ENCODE measurements around the gene SERPINB8.
"Not testable (repeated sequence)": the region's sequence is repeated elsewhere in the genome, so short reads cannot be mapped to it uniquely, and the experiment has no call there.

Gene SERPINB8, protein sequence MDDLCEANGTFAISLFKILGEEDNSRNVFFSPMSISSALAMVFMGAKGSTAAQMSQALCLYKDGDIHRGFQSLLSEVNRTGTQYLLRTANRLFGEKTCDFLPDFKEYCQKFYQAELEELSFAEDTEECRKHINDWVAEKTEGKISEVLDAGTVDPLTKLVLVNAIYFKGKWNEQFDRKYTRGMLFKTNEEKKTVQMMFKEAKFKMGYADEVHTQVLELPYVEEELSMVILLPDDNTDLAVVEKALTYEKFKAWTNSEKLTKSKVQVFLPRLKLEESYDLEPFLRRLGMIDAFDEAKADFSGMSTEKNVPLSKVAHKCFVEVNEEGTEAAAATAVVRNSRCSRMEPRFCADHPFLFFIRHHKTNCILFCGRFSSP

DNA sequence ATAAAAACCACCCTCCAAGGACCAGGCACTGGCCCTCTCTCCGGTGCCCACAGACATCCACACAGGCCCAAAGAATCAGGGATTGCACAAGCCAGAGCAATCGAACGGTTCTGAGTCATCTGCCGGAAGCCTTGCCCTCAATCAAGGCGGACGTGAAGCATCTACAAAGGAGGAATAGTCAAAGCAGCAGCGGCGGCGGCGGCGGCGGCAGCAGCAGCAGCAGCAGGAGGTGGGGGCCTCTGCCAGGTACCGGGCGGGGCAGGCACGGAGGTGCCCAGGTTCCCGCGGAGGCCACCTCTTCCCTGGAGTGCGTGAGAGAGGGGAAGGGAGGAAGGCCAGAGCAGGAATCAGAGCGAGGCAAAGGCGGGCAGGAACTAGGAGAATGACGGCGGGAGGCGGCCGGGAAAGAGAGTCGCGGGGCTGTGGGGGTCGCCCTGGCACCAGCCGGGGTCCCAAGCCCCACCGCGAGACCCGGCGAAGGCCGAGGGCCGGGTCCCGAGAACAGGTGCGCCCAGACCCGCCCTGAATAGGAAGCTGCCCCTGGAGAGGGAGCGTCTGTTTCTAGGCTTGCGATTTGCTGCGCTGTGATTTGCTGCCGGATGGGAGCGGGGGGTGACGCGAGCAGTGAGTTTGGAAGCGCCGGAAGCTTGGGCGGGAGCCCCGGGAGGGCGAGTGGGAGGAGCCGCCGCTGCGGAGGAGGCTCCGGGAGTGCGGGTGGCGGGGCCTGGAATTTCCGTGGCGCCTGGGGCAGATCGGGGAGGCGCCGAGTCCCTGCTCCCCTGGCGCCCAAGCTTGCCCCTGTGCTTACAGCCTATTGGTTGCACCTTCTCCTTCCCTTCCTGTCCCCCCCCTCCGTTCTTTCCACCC lies at the start of gene SERPINB8:
Gene SERPINB8, plus strand, starts transcription at position 140 of the 867 bp plus-strand sequence. CDS start 8,228 bp downstream, outside the sequence.
- FAIRE-seq: no peak
- DNase-seq (ENCODE audit: insufficient read length, low spot score): peak; percentile 68

DNA sequence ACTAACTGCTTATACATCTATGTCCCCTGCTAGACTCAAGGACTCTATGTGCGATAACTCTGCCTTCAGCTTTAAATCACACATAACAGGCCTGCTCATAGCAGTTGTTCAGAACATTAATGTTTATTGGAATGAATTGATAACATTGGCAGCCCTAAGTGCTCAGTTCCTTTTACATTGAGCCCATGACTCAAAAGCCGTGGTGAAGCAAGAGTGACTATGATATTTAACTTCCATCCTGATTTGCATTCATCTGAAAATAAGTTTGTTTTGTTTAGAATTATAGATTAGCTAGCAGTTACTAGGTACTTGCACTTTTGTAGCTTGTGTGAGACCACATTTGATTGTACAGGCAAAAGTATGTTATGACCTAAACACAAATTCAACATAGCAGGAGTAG lies 47.8 kb upstream of the SERPINB8 start:
- DNase-seq (ENCODE audit: insufficient read length, low spot score) (no peak), FAIRE-seq (no peak)

DNA sequence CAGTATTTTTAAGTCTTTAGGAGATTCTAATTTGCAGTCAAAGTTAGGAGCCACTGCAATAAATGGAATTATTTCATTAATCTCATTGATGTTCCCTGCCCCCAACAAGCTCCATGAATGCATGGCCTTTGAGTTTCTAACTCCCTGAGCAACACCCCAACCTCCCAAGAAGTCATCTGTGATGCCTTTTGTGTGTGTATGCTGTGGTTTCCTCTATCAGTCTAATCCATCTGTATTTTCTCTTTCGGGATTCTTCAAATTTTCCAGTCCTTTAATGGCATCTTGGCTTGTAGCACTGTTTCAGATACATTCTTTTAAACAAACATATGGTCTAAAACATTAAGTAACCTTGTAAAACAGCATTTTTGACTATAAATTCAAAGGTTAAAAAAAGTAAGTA lies 45.3 kb upstream of the SERPINB8 start:
- peak; percentile 3 for DNase-seq (ENCODE audit: insufficient read length, low spot score)
- FAIRE-seq: no peak

DNA sequence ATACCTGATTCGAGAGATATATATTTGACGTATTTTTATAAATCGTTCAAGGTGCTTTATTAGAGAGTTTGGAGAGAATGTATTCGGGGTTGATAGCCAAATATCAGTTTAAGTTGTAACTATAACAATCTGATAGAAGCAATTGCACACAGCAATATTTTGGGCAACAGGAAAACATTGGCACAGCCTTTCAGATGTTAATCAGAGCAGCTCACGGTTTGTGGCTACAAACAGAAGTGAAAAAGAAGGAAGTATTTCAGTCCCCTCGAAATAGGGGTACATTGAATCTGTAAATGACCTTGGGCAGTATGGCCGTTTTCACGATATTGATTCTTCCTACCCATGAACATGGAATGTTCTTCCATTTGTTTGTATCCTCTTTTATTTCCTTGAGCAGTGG lies 41.5 kb upstream of the SERPINB8 start:
- no peak for FAIRE-seq

DNA sequence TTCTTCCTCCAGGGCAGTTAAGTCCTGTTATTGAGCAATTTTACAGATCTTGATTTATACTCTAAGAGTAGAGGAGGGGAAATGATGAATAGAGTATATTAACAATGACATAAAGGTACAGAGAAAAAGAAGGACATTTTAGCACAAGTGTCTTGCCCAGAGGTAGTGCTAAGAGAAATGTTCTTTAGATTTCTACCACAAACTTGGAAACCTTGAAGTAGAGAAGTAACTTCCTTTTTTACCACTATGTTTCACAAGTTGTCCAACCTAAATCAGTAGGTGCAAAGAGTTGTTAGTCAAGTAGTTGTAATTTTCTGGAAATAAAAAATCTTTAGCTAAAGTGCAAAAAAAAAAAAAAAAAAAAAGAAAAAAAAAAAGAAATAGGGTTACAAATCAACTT lies 40.5 kb upstream of the SERPINB8 start:
- DNase-seq (ENCODE audit: insufficient read length, low spot score); FAIRE-seq: not testable (repeated sequence)

More for the DNA sequence above, 41.5 kb upstream of the SERPINB8 start:
- no peak for DNase-seq (ENCODE audit: insufficient read length, low spot score)

DNA sequence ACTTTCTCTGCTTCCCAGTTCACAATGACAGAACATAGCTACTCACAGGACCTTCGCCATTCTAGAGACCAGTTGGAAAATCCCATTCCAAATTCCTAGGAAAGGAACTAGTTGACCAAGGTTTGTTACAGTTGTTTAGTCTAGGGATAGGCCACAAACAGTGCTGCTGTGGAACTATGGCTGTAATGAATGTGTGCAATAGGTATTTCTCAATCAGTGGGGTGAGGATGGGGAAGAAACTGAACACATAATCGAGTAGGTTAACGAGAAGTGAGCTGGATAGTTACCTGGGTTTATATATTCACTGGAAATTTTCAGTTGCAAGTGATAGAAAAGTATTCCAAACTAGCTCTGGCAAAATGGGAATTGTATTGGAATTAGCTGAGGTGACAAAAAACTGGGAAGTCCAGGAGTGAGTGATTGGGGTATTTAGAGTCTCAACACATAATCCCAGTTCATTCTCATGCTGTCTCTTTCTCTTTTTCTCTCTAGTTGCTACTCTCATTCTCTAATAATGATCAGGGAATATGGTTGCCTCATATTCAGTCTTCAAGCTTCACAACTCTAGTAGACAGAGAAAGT lies 39.0 kb upstream of the SERPINB8 start:
- no peak for FAIRE-seq
- DNase-seq (ENCODE audit: insufficient read length, low spot score): no peak

DNA sequence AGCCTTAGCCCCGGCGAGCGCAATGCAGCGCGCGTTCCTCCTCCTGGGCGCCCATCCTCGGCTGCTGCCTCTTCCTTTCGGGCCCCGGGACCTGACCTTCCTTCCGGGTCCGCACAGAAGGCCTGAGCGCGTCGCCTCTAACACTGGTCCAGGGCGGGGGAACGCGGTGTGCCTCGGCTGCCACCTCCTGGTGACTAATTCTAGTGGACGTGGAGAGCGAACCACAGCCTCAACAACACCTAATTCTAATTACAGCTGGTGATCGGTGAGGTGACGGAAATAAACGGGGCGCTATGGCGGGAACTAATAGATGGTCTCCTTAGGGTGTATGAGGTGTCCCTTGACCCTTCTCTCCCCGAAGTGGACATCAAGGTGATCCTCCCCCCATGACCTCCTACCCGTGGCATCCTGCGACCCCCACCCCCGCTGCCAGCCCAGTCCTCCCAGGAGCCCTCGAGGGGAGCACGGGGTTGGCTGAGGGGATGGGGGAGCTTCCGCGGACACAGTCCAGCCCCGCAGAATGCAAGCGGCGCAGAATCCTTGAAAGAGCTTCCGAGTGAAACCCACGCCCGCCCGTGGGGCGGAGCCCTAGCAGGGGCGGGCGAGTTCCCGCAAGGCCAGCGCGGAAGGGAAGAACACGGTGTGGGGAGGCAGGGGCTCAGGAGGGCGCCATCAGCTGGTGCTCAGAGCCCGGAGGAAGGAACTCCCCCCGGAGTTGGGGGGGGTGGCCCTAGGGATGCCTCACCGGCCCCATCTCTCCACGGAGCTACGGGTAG lies 33.5 kb upstream of the SERPINB8 start:
- DNase-seq (ENCODE audit: insufficient read length, low spot score) (peak; percentile 62), FAIRE-seq (peak; percentile 46)

DNA sequence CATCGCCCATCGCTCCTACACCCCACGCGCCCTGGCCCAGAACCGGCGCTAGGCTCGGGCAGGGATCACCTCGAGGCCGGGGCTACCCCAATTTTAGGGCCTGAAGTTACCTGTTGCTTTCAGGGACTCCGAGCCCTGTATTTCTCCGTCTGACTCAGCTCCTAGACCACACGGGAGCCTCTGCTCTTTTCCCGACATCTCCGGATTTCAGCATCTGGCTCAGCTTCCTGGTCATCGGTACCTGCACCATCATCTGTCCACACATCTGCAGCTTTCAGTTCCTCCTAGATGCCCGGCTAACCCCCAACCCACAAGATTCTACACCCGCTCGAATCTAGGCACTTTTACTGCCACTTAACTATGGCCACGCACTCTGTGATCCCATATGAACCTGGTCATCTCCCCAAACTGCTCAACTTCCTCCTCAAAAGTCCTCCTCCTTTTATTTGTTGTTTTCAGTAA lies 32.9 kb upstream of the SERPINB8 start:
- DNase-seq (ENCODE audit: insufficient read length, low spot score): no peak
- no peak for FAIRE-seq

DNA sequence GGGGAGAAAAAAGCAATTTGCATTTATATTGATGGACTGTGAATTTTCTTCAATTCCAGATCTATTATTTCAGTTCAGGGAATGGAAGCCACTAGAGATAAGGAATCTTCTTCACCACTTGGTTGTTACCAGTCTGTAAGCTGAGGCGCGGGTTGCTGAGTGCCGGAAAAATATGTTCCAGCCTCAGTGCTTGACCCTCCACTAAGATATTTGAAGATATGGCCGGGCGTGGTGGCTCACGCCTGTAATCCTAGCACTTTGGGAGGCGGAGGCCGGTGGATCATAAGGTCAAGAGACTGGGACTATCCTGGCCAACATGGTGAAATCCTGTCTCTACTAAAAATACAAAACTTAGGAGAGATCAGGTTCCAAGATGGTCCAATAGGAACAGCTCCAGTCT lies 29.9 kb upstream of the SERPINB8 start:
- FAIRE-seq: no peak
- DNase-seq (ENCODE audit: insufficient read length, low spot score): no peak

DNA sequence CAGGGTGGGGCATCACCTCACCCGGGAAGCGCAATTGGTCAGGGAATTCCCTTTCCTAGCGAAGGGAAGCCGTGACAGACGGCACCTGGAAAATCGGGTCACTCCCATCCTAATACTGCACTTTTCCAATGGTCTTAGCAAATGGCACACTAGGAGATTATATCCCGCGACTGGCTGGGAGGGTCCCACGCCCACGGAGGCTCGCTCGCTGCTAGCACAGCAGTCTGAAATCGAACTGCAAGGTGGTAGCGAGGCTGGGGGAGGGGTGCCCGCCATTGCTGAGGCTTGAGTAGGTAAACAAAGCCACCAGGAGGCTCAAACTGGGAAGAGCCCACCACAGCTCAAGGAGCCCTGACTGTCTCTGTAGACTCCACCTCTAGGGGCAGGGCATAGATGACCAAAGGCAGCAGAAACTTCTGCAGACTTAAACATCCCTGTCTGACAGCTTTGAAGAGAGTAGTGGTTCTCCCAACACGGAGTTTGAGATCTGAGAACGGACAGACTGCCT lies 29.3 kb upstream of the SERPINB8 start:
- not testable (repeated sequence) for DNase-seq (ENCODE audit: insufficient read length, low spot score); FAIRE-seq

DNA sequence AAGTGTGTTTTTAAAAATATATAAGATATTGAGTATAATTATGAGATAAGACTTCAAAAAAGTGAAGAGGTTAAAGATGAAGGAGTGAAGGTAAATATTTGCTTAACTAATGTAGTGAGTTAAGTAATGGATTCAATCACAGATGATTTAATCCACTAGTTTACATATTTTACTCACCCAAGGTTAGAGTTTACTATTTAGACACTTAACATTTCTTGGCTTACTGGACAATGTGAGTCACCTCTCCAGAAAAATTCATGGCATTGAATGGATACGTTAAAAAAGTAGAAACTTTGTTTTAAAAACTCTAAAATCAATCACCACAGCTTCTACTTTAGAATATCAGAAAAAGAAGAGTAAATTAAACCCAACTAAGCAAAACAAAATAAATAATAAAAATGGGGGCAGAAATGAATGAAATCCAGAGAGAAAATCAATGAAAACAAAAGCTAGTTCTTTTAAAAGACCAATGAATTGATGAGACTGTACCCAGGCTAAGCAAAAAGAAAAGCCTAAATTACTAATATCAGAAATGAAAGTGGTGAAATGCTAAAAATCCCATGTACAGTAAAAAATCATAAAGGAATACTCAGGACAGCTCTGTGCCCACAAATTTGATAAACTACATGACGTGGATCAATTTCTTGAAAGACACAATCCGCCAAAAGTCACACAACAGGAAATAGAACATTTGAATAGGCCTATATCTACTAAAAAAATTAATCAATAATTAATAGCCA lies 22.7 kb upstream of the SERPINB8 start:
- no peak for FAIRE-seq
- DNase-seq (ENCODE audit: insufficient read length, low spot score): no peak

DNA sequence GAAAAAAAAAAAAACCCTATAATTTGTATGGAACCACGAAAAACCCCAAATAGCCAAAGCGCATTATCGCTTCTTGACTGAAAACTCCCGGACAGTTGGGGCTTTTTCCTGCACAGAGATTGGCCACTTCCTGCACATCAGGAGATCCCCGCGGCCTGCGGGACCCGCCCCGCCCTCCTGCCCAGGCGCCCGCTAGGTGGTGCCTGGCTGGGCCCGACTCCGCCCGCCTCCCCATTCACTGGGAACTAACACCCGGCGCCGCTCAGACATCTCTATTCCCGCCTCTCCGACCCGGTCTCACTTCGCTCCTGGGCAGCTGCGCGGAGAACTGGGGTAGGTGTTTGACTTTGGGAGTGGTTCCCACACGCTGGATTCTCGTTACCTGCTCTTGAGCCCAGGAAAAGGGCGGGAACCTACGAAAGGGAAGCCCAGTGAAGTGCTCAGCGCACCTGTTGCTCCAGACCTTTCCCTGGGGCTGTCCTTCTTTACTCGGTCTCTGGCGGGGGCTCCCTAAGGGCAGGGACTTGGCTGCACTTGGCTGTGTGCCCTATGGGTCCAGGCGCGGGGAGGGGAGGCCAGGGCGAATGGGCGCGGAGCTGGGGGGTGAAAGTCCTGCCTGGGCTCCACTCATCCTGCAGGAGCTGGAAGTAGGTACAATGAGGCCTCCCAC lies 20.7 kb upstream of the SERPINB8 start, which contains the start of gene HMSD:
Gene HMSD, plus strand, starts transcription at position 234 of the 670 bp plus-strand sequence. CDS start 4,155 bp downstream, outside the sequence.
- DNase-seq (ENCODE audit: insufficient read length, low spot score) (peak; percentile 34), FAIRE-seq (no peak)

DNA sequence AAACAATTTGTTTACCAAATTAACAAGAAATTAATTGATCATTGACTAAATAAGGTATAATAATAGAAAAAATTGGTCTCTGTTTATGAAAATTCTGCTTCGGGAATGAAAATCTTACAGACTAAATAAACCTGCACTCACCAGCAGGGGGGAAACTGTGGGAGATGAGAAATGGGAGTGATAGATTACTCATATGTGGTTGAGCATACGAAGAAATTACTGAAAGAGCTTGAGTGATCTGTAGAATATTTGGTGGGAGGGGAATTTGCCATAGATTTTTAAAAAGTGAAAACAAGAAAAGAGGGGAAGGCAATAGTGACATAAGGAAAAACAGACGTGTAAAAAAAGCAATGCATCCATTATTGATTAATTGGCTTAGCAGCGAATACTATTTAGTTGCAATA lies 18.6 kb upstream of the SERPINB8 start:
- no peak for DNase-seq (ENCODE audit: insufficient read length, low spot score)
- FAIRE-seq: no peak

DNA sequence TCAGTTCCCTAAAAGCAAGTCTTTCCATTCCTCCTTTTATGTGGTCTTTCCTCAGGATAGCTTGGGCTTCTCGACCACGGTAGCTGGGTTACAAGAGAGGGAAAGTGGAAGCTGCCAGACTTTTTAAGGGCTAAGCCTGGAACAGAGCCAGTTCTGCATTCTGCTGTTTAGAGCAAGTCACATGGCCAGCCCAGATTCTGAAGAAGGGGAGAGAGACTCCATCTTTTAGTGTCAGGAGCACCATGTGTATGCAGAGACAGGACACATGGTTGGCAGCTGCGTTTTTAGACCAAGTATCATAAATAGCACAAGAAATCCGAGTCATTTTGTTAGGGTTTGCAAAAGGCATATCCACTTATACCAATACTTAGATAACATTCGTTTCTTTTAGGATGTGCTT lies 16.1 kb upstream of the SERPINB8 start:
- FAIRE-seq: no peak

DNA sequence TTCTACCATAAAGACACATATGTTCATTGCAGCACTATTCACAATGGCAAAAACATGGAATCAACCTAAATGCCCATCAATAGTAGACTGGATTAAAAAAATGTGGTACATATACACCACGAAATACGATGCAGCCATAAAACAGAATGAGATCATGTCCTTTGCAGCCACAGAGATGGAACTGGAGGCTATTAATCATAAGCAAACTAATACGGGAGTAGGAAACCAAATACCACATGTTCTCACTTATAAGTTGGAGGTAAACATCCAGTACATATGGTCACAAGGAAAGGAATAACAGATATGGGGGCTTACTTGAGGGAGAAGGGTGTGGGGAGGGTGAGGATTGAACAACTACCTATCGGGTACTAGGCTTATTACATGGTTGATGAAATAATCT lies 13.1 kb upstream of the SERPINB8 start:
- no peak for FAIRE-seq
- no peak for DNase-seq (ENCODE audit: insufficient read length, low spot score)

More for the DNA sequence above, 16.1 kb upstream of the SERPINB8 start:
- no peak for DNase-seq (ENCODE audit: insufficient read length, low spot score)

DNA sequence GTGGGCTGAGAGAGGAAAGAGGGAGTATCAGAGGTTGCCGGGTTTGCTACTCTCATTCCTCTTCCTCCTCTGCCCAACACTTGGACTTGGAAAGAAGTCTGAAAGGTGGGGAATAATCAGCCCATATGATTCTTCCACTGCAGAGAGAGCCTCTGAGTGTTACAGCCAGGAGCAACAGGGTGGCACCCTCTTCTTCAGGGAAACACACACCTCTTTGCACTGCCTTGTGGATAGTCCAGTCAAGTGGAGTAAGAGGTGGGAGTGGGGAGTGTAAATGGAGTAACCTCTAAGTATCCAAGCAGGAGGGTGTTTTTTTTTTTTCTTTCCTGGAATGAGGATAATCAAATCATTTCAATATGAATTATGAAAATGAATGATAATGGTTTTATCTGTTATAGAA lies 9.0 kb upstream of the SERPINB8 start:
- no peak for FAIRE-seq
- no peak for DNase-seq (ENCODE audit: insufficient read length, low spot score)

DNA sequence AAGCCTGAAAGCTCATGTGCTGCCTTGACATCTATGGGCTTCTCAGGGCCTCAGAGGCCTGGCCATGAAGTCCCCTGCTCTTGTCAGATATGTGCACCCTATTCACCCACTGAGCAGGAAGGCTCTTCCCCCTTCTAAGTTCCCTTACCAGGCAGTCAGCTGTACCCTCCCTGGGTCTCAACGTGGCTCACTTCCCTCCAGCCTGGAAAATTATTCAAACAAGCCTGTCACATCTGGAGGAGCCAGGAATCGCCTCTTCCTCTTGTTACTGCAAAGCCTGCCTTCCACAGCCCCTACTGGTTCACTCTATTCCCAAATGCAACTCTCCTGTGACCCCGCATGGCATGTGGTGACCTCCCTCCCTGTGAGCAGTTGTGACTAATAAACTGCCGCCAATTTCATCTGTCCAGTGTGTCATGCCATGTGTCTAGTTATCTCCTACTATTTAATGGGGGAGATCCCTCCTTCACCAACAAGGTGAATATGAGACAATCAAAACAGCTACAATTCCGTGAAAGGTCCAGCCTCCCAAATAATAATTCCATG lies 8.4 kb upstream of the SERPINB8 start:
- no peak for FAIRE-seq
- DNase-seq (ENCODE audit: insufficient read length, low spot score): no peak

DNA sequence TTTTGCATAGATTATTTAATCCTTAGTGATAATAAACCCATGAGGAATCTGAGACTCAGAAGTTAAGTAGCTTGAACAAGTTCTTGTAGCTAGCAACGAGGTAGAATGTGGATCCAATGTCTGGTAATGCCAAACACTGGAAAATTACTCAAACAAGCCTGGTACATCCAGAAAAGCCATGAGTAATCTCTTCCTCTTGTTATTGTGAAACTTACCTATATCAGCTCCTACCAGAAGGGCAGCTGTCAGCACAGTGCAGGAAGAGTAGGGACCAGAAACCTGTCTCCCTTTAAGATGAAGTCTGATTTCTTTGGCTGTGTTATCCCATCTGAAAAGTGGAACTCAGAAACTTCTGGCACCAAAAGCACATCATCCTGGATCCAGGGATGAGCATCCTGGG lies 7.7 kb upstream of the SERPINB8 start:
- DNase-seq (ENCODE audit: insufficient read length, low spot score) (no peak), FAIRE-seq (no peak)
